ENCODE results near the gene TMEM18.

Gene TMEM18

DNA sequence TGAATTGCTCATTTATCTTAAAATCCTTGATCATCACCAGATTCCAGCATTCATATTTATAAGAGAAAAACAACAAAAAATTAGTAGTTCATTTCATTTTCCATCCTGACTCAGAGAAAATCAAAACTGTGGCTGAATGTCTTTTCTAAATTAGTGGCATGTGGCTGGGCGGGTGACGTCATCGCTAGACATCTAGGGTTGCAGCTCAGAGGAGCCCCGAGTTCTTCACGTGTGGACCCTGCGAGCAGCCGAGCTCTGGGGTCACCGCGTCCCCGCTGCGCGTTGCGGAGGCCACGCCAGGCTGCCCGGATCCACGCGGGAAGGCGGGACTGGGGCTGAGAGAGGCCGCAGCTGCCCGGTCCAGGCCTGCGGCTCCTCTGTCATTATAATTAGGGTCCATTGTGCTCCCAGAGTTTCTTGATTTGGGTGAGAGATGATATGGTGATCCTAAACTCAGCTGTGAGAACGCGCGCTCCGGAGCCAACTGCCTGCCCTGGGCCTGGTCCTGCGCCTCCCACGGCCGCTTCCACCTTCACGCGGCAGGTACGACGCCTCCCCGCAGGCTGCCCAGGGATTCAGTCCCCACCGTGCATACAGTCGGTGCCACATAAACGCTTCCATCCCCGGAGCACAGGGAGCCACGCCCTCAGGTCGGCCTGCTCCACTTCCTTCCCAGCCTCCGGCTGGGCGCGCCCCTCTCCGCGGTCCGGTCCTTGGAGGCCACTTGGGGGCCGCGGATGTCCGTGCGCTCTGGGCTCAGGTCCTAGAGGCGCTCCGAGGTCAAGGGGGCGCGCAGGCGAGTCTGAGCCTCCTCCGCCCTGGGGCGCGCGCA lies 56.5 kb downstream of the TMEM18 start:
- no peak overlapping the region for H3K27ac ChIP-seq
- no peak for TF ChIP-seq CTCF (IDR thresholded peaks at IDR 0.05; ENCODE audit: low read depth, low read length, missing control alignments)
- no peaks in the 10 kb centered on the region for H3K36me3 ChIP-seq (replicated peaks)
- in situ Hi-C loops (cut with HindIII; ENCODE audit: low pct_ligation_motif_present, low sequenced_read_pairs): no loop called here
- DNase-seq: no peak
- H3K4me3 ChIP-seq (ENCODE audit: low read depth, low read length): no peak overlapping the region
- no peaks in the 10 kb centered on the region for H3K27me3 ChIP-seq (replicated peaks)

DNA sequence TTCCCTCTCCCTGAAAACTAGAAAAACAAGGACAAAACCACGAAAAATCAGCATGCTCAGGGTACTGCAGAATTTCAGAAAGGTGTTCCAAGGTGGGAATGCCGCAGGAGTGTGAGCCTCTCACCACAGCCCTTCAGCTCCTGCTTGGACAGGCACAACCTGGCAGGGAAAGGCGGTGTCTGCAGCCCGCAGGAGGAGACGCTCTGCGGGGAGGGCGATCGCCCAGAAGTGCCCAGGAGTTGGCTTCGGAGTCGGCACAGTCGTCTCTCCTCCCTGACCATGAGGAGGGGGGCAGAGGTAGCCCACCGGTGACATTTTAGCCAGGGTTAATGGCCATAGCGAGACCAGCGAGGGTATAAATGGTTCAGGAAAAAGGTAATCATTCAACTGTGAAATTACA lies 57.2 kb downstream of the TMEM18 start:
- H3K27ac ChIP-seq: no peak overlapping the region
- H3K4me3 ChIP-seq (ENCODE audit: low read depth, low read length): no peak overlapping the region
- H3K27me3 ChIP-seq (replicated peaks): no peaks in the 10 kb centered on the region
- no peaks in the 10 kb centered on the region for H3K36me3 ChIP-seq (replicated peaks)
- no peak for DNase-seq
- TF ChIP-seq CTCF (IDR thresholded peaks at IDR 0.05; ENCODE audit: low read depth, low read length, missing control alignments): no peak
- in situ Hi-C loops (cut with HindIII; ENCODE audit: low pct_ligation_motif_present, low sequenced_read_pairs): no loop called here

DNA sequence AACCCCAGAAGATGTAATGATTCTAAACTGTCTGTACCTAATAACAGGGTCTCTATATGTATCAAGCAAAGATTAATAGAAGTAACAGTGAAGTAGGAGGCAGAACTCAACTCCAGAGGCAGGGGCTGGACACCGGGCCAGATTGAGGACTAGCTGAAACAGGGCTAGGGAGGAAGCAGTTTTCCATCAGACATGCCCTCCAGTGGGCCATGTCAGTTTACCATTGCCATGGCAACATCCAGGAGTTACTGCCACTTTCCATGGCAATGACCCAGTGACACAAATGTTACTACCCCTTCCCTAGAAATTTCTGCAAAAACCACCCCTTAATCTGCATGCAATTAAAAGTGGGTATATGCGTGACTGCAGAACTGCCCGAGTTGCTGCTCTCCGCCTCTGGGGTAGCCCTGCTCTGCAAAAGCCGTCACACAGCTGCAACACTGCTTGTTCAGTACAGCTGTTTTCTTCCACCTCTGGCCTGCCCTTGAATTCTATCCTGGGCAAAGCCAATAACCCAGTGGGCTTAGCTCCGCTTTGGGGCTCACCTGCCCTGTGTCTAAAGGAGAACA lies 58.7 kb downstream of the TMEM18 start:
- DNase-seq: no peak
- in situ Hi-C loops (cut with HindIII; ENCODE audit: low pct_ligation_motif_present, low sequenced_read_pairs): no loop called here
- no peak overlapping the region for H3K4me3 ChIP-seq (ENCODE audit: low read depth, low read length)
- no peak for TF ChIP-seq CTCF (IDR thresholded peaks at IDR 0.05; ENCODE audit: low read depth, low read length, missing control alignments)
- H3K27me3 ChIP-seq (replicated peaks): no peaks in the 10 kb centered on the region
- H3K27ac ChIP-seq: no peak overlapping the region
- H3K36me3 ChIP-seq (replicated peaks): no peaks in the 10 kb centered on the region

GRCh38 chr2:618005-618404 lies 59.2 kb downstream of the TMEM18 start:
- no peaks in the 10 kb centered on the region for H3K27me3 ChIP-seq (replicated peaks)
- no peak for DNase-seq
- no peaks in the 10 kb centered on the region for H3K36me3 ChIP-seq (replicated peaks)
- in situ Hi-C loops (cut with HindIII; ENCODE audit: low pct_ligation_motif_present, low sequenced_read_pairs): no loop called here
- no peak overlapping the region for H3K27ac ChIP-seq
- TF ChIP-seq CTCF (IDR thresholded peaks at IDR 0.05; ENCODE audit: low read depth, low read length, missing control alignments): no peak
- no peak overlapping the region for H3K4me3 ChIP-seq (ENCODE audit: low read depth, low read length)
